SHP77 treated with DMSO at 0.1 percent for 48 hours (cell line): Measurements from ENCODE around the gene IFNA2.
A peak's percentile ranks its signal among the peaks of the same experiment; 100 is the strongest.
"Not testable (repeated sequence)": the region's sequence is repeated elsewhere in the genome, so short reads cannot be mapped to it uniquely, and the experiment has no call there.

Source experiments
- DNase-seq: peaks from one replicate; lab custom pipeline; 2025; lab: John Stamatoyannopoulos, UW

IFNA2 gene

GRCh38 chr9:21385131-21385670 is at the start of gene IFNA2:
Gene IFNA2 (minus strand): TSS chr9:21385398. CDS start chr9:21385329, 69 bp downstream.
- DNase-seq: no peak

DNA sequence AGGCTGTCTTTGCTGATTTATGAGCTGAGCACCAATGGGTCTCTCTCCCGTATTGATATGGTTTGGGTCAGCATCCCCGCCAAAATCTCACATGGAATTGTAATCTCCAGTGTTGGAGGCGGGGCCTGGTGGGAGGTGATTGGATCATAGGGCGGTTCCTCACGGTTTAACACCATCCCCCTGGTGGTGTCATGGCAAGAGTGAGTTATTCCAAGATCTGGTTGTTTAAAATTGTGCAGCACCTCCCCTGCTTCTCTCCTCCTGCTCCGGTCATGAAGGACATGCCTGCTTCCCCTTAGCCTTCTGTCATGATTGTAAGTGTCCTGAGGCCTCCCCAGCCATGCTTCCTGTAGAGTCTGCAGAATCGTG is 49.8 kb upstream of the IFNA2 start:
- DNase-seq: not testable (repeated sequence)

DNA sequence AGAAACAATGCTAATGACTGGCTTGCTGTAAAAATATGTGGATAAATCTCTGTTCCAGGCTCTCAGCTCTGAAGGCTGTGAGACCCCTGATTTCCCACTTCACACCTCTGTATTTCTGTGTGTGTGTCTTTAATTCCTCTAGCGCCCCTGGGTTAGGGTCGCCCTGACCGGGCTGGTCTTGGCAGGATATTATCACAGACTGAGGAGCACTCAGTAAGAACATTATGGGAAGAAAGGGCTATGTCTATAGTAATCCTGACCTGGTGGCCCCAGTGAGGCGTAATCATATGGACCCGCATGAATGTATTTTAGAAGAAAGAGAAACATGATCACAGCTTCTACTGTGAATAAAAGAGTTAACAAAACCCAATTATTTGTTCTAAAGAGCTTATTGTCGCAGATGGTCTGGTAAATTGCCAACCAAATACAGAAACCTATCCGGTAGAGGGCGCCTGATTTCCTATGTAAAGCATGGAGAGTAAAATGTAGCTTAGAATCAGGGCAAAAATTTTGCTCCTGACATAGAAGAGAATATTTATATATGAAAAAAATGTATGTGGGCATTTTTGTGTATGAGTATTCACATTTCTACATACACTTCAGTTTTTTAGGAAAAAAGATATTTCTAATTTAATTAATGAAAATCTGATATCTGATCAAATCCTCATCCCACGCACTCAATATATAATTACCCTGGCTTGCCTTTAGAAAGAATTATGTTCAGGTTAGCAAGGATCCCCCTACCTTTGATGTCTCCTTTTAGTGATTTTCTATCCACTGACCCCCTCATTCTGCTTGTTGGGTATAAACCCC is 49.2 kb upstream of the IFNA2 start:
- no peak for DNase-seq

- DNase-seq: no peak
These were observed 47.7 kb upstream of the IFNA2 start for GRCh38 chr9:21432672-21433425.

DNA sequence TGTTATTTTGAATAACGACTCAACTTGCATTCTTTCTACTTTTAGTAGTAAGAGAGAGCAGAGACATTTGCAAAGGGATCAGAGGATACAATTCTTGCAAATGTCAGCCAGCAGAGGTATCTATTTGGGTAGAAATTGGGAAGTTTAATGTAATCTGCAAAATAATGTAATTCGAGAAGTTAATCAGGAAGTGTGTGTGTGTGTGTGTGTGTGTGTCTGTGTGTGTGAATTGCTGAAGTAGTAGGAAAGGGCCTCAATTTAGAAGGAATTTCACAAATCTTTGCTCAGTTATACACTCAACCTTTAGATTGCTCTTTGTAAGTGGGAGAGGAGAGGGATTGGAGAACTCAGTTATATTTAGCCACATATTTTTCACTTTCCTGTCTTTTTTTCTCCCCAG is 44.0 kb upstream of the IFNA2 start:
- no peak for DNase-seq

DNA sequence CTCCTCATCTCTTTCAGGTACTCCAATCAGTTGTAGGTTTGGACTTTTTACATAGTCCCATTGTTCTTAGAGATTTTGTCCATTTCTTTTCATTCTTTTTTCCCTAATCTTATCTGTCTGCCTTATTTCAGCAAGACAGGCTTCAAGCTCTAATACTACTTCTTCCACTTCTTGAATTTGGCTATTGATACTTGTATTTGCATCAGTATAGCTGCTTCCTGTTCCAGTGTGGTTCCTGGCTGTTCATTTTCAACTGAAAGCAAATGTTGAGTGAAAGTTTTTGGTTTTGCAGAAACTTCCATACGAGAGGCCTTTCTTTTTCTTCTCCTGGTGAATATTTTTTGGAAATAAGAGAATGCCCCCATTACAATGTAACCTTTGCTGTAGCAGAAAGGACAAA is 43.0 kb upstream of the IFNA2 start:
- no peak for DNase-seq

DNA sequence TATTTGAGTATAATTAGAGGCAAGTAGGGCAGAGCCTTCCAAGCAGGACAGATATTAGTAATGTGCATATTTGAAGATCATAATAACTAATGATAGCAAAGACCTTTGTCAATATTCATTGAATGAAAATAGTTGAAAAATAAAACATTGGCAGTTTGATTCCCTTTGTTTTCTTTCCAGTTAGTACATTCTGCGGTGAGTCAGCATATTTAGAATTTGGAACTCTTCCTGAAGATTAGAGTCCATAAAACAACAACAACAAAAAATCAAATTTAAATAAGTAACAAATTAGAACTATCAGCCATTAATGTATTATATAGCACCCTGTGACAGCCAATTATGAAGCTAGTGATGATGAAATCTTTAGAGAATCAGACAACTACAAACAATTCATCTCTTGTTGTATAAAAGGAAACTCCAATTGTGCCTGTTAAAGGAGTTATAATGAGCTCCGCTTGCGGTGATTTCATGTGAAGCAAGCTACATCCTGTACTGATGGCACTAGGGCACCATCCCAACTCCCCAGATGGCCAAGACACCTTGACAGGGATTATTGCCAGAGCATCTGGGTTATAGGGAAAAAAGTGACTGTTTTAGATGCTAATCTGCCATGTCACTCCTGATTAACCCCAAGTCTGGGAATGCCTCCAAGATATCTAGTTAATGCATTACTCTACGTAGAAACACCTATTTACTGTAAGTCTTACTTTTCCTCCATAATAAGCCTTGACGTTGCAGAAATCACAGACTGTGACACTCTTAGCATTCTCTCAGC is 30.5 kb upstream of the IFNA2 start:
- DNase-seq: no peak

DNA sequence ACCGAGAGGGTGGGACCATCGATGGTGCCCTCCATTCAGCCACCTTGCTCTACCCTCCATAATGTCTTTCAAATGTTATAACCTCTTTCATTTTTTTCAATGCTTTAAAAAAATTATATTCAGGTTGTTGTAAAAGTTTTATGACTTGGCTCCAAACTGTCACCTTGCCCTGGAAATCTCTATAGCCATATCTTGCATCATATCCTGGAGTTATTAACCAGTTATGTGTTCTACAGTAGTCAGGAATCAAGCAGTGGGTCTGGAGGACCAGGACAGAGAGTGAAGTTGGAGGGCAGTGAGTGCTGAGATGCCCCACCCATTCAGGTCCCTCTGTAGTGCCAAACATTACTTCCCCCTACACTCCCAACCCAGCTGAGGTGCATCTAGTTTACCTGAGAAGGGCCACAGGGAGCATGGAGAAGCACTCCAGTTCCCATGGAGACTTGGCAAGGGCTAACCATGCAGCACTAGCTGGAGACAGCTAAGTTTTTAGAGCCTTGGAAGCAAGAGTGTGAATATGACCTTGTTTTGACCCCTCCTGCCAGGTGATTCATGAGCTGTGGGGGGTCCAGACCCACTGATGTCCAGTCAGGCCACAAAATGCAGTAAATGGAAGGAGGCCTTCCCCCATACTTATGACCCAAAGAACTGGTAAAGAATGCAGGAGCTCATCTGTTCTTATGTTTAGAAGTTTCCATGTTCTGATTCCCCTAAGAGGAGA is 29.2 kb upstream of the IFNA2 start:
- DNase-seq: no peak

GRCh38 chr9:21413624-21414023 is 28.4 kb upstream of the IFNA2 start:
- DNase-seq: no peak

GRCh38 chr9:21413151-21413550 is 28.0 kb upstream of the IFNA2 start:
- no peak for DNase-seq

GRCh38 chr9:21412107-21412506 is 26.9 kb upstream of the IFNA2 start:
- DNase-seq: no peak

DNA sequence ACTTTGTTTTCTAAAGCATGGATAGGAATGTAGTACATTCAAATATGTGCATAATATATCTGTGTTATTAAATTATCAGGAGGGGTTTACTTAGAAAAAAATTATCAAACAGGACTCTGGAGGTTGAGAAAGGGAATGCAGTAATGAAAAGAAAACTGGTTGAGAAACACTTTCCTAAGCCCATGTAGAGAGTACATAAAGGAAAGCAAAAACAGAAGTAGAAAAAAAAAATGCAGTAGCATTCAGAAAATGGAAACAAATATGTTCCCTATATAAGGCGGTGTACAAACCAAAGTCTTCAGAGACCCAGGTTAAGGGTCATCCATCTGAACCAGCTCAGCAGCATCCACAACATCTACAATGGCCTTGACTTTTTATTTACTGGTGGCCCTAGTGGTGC is 23.6 kb upstream of the IFNA2 start, which contains the start of gene IFNA8:
TSS of gene IFNA8 (plus strand) at position 301 of the 400 bp plus-strand sequence. CDS start at position 361, 60 bp downstream.
- DNase-seq: no peak

DNA sequence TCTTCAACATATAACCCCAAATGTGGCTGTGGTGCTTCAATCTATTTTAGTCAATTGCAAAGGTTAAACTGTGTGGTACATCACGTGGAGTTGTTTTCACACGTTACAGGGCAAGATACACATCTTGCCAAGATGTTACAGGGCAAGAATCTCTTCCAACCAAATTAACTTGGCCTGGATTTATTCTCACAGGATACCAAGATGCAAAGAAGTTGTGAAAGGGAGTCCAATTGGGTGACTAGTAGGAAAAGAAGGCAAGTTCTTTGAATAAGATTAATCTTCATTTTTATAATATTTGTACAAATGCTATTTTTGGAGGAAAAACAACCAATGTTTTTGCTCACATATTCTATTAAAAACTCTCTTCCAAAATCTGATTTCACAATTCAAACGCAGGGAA is 18.9 kb upstream of the IFNA2 start:
- DNase-seq: no peak

- no peak for DNase-seq
These were observed 17.4 kb upstream of the IFNA2 start for GRCh38 chr9:21402386-21403251.

- DNase-seq: no peak
These were observed 14.8 kb upstream of the IFNA2 start for GRCh38 chr9:21399956-21400355.

GRCh38 chr9:21398955-21399489 is 13.8 kb upstream of the IFNA2 start:
- DNase-seq: no peak

- DNase-seq: no peak
These were observed 10.8 kb upstream of the IFNA2 start for GRCh38 chr9:21395778-21396717.

GRCh38 chr9:21392270-21392669 is 7.1 kb upstream of the IFNA2 start:
- peak; percentile 0 for DNase-seq

DNA sequence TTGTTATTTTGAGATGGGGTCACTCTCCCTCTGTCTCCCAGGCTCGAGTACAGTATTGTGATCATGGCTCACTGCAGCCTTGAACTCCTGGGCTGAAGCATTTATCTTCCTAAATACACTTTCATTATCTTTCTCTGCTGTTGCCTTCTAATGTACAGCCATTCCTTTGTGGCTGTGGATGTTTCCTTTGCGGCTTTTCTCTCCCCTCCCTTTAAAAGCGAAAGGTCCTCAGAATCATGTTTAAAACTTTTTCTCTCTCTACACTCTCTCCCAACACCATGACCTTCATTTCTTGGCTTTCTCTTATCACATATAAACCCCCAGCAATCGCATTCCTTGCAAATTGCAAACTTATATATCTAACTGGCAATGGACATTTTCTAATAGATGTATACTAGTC is 1.6 kb downstream of the IFNA2 start:
- no peak for DNase-seq
